Measurements from ENCODE around the gene PSD2. TPM values are rescaled to one million over a fixed set of nuclear protein-coding genes. Genes with fewer than 3 reads are reported as not detected.

Gene PSD2
- total RNA-seq, 4 donors from 2014 or later: under 0.01 to 0.17 (median 0.13) TPM; not detected in 1

DNA sequence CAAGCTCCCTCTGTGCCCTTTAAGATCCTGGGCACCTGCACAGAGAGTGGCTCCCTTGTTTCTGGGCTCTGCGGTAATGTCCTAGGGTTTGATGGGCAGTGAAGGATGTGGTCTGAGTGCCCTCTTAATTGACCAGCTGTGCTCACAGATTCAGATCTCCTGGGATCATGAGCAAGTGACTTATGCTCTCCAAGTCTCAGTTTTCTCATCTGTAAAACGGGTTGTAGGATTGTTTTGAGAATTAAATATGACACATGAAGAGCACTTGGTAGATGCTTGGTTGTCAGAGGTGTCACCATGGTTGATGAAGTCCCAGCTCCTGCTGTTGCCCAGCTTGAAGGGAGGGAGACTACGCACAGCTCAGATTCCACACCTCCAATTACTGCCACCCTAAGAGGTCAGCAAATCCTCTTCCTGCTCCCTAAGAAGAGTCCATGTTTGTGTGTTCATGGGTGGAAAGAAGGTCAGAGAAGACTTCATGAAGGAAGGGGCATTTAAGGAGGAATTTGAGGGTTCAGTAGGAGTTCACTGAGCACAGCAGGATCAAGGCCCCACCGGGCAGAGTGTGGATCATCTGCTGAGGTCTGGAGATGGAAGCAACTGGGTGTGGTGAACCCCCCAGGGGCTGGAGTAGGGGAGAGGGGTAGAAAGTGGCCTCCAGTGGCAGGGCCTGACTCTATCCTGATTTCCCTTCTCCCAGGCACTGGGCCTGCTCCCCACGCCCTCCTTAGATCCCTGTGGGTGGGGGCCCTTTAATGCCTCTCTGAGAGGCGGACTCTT lies 1.4 kb upstream of the PSD2 start:
- 78% methylated on average over 5 of the region's 6 CpGs for WGBS
- no peaks in the 10 kb centered on the region for H3K9me3 ChIP-seq
- no peak overlapping the region for H3K27ac ChIP-seq (replicated peaks in 1 of 4)
- no peak overlapping the region for H3K4me3 ChIP-seq
- TF ChIP-seq, protein P1, sequence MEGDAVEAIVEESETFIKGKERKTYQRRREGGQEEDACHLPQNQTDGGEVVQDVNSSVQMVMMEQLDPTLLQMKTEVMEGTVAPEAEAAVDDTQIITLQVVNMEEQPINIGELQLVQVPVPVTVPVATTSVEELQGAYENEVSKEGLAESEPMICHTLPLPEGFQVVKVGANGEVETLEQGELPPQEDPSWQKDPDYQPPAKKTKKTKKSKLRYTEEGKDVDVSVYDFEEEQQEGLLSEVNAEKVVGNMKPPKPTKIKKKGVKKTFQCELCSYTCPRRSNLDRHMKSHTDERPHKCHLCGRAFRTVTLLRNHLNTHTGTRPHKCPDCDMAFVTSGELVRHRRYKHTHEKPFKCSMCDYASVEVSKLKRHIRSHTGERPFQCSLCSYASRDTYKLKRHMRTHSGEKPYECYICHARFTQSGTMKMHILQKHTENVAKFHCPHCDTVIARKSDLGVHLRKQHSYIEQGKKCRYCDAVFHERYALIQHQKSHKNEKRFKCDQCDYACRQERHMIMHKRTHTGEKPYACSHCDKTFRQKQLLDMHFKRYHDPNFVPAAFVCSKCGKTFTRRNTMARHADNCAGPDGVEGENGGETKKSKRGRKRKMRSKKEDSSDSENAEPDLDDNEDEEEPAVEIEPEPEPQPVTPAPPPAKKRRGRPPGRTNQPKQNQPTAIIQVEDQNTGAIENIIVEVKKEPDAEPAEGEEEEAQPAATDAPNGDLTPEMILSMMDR (IDR thresholded peaks at IDR 0.05): no peak
- TF ChIP-seq EP300 (IDR thresholded peaks at IDR 0.05): no peak
- no peak for TF ChIP-seq POLR2A (IDR thresholded peaks at IDR 0.05; ENCODE audit: low read depth)
- TF ChIP-seq POLR2AphosphoS5 (IDR thresholded peaks at IDR 0.05): no peak
- peaks cover 10 to 19% (median 17%) of the 10 kb centered on the region in 4 donors for H3K4me1 ChIP-seq
- DNase-seq (ENCODE audit: extremely low spot score): no peak
- no peaks in the 10 kb centered on the region for H3K36me3 ChIP-seq
- intact Hi-C loops (cut with DNase I): no loop called here
- peaks cover 3 to 52% (median 28%) of the 10 kb centered on the region in 4 donors for H3K27me3 ChIP-seq

DNA sequence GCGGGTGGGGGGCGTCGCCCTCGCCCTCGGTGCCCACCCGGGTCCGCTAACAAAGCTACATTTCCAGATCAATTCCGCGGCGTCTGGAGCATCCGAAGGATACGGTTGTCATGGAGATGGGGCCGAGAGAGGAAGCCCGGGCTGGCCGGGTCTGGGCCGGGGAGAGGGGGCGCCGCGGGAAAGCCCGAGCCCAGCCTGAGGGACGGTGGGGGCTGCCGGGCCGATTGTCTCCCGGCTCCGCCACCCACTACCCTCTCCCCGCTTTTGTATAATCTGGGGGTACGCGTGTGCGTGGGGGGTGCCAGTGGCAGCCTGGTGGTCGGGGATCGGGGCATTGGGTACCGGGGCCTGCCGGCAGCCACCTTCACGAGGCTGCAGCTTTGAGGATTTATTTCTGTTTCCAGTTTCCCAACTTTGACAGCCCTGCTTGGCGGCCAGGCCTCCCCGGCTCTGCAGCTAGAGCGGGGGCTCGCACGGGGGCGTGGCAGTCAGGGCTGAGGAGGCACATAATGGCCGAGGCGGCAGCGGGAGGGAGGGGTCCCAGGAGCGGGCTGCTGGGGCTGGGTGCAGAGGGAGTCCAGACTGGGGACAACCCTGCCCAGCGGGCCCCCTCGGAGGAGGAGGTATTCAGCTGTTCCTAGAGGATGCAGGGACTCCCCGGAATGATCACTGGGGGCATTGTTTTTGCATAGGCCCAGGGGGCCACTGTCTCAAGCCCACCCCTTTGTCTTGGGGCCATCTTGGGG lies 626 bp downstream of the PSD2 start:
- Histone ChIP-seq H3K9me3 (no peaks in the 10 kb centered on the region), H3K27me3 (peaks cover 3 to 72% (median 28%) of the 10 kb centered on the region in 4 donors), H3K4me3 (peak overlapping the region; percentile 54 to 66 (median 58)), H3K27ac (replicated peaks in 1 of 4) (no peak overlapping the region), H3K36me3 (no peaks in the 10 kb centered on the region), H3K4me1 (peaks cover 10 to 19% (median 17%) of the 10 kb centered on the region in 4 donors)
- no peak for DNase-seq (ENCODE audit: extremely low spot score)
- intact Hi-C loops (cut with DNase I): no loop called here
- TF ChIP-seq POLR2AphosphoS5 (IDR thresholded peaks at IDR 0.05) (no peak), EP300 (IDR thresholded peaks at IDR 0.05) (no peak), POLR2A (IDR thresholded peaks at IDR 0.05; ENCODE audit: low read depth) (no peak)
- TF ChIP-seq, protein P1 (IDR thresholded peaks at IDR 0.05): no peak
- WGBS: 11% methylated on average over 19 of the region's 47 CpGs

DNA sequence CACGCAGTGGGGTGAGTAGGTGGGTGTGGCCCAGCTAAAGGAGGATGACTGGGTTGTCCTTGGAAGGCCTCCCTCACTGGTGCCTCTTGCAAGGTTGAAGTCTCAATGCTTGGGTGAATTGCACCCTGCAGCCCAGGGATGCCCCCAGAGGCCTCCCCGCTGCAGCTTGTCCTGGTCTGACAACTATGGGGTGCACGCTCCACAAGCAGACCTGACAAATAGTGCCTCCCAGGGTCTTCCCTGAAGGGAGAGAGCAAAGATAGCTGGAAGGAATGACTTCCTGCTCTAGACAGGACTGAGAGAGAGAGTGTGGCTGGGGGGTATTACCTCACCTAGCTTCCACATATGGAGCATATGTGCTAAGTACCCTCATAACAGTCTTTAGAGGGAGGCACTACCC lies 1.7 kb downstream of the PSD2 start:
- Histone ChIP-seq H3K4me3 (no peak overlapping the region), H3K27me3 (peaks cover 3 to 83% (median 28%) of the 10 kb centered on the region in 4 donors), H3K4me1 (peaks cover 10 to 19% (median 17%) of the 10 kb centered on the region in 4 donors), H3K36me3 (no peaks in the 10 kb centered on the region), H3K27ac (replicated peaks in 1 of 4) (no peak overlapping the region), H3K9me3 (no peaks in the 10 kb centered on the region)
- no peak for TF ChIP-seq EP300 (IDR thresholded peaks at IDR 0.05)
- TF ChIP-seq POLR2A (IDR thresholded peaks at IDR 0.05; ENCODE audit: low read depth): no peak
- no peak for TF ChIP-seq POLR2AphosphoS5 (IDR thresholded peaks at IDR 0.05)
- TF ChIP-seq, protein P1 (IDR thresholded peaks at IDR 0.05): no peak
- 83% methylated on average over 2 of the region's 3 CpGs for WGBS
- intact Hi-C loops (cut with DNase I): no loop called here
- DNase-seq (ENCODE audit: extremely low spot score): no peak

DNA sequence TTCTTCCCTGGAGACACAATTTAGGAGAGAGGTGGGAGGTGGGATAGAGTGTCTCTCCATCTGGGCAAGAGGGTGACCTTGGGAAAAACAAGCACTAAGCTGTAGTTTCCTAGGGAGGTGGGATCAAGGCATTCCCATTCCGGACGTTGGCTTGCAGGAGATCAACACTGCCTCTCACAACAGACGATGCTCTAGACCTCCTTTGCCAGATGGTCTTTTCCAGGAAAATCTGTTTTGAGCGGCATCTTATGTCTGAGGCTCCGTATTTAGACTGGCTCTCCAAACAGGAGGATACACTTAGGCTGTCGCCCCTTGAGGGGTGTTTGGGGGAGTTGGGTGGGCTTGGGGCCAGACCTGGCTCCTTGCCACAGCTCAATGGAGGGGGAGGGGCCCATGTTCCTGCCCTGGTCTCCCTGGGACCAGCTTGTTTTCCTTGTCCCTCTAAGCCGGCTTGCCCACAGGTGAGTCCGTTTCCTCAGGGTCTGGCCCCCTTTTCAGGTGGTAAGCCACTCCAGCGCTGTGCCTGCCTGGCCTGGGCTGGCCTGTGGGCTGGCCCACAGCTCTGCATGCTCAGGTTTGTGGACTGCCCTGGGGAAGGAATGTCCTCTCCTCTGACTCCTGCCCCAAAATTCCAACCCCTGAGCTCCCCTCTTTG lies 2.4 kb downstream of the PSD2 start:
- TF ChIP-seq POLR2A (IDR thresholded peaks at IDR 0.05; ENCODE audit: low read depth) (no peak), POLR2AphosphoS5 (IDR thresholded peaks at IDR 0.05) (no peak), EP300 (IDR thresholded peaks at IDR 0.05) (no peak)
- TF ChIP-seq, protein P1 (IDR thresholded peaks at IDR 0.05): no peak
- no peak for DNase-seq (ENCODE audit: extremely low spot score)
- Histone ChIP-seq H3K9me3 (no peaks in the 10 kb centered on the region), H3K36me3 (no peaks in the 10 kb centered on the region), H3K27ac (replicated peaks in 1 of 4) (no peak overlapping the region), H3K4me1 (peaks cover 10 to 19% (median 17%) of the 10 kb centered on the region in 4 donors), H3K4me3 (no peak overlapping the region), H3K27me3 (peaks cover 3 to 89% (median 28%) of the 10 kb centered on the region in 4 donors)
- 49% methylated on average over 8 of the region's 9 CpGs for WGBS
- intact Hi-C loops (cut with DNase I): no loop called here

All from esophagus muscularis mucosa (tissue), 4 donors.